ENCODE results near the gene ZFAND3. TPM values are rescaled to one million over a fixed set of nuclear protein-coding genes. Genes with fewer than 3 reads are reported as not detected.

ZFAND3 gene
- total and polyA plus RNA-seq, 2 donors (not counting 3 experiments of a cell fraction or from before 2014, with no cell fraction given) = 15.4 to 54.2 TPM

- CTCF ChIA-PET = no interaction called here
- intact Hi-C loops (cut with micrococcal nuclease) = no loop called here
Measured at GRCh38 chr6:38183856-38184584, 364.5 kb downstream of the ZFAND3 start.

More at GRCh38 chr6:38183856-38184584, 364.5 kb downstream of the ZFAND3 start:
- TF ChIP-seq POLR2A (IDR thresholded peaks at IDR 0.05; ENCODE audit: low read depth, low read length) = no peak
- TF ChIP-seq MYC (IDR thresholded peaks at IDR 0.05; ENCODE audit: low read depth, low read length) = no peak
- TF ChIP-seq MAX (IDR thresholded peaks at IDR 0.05; ENCODE audit: insufficient read depth, insufficient read length) = no peak
- no peak for TF ChIP-seq FOS (IDR thresholded peaks at IDR 0.05; ENCODE audit: borderline replicate concordance, insufficient read depth, low read length)
- TF ChIP-seq POLR2AphosphoS5 (IDR thresholded peaks at IDR 0.05; ENCODE audit: insufficient read depth, low read depth, low read length) = no peak
- no peak for TF ChIP-seq CTCF (IDR thresholded peaks at IDR 0.05; ENCODE audit: extremely low read depth in 1 of 2, insufficient read depth in 1 of 2, low read depth in 1 of 2, low read length in 2 of 2)
- no peak for TF ChIP-seq GATA2 (IDR thresholded peaks at IDR 0.05; ENCODE audit: insufficient read depth, insufficient read length, low read depth, low read length)
- no peak for TF ChIP-seq JUN (IDR thresholded peaks at IDR 0.05; ENCODE audit: borderline replicate concordance, insufficient read depth, insufficient read length, low read depth)
- no peak for TF ChIP-seq EZH2 (IDR thresholded peaks at IDR 0.05; ENCODE audit: borderline replicate concordance, low read depth, low read length, severe bottlenecking)
- H3K36me3 ChIP-seq (ENCODE audit: control insufficient read depth in 2 of 2, extremely low read depth in 1 of 2, insufficient read depth in 2 of 2, low read length in 2 of 2) = no peaks in the 10 kb centered on the region
- H3K4me2 ChIP-seq (ENCODE audit: insufficient read depth, low read length) = no peak overlapping the region
- no peaks in the 10 kb centered on the region for H3K27me3 ChIP-seq (ENCODE audit: control insufficient read depth in 2 of 2, insufficient read depth in 2 of 2, low read length in 2 of 2)
- no TSS peak for BruUV-seq (replicated peaks)
- no peaks in the 10 kb centered on the region for H4K20me1 ChIP-seq (replicated peaks; ENCODE audit: control insufficient read depth, extremely low read depth, insufficient read depth, low read length)
- no peak overlapping the region for H3K9ac ChIP-seq (replicated peaks; ENCODE audit: extremely low read depth, insufficient read depth, low read length)
- no peaks in the 10 kb centered on the region for H3K4me1 ChIP-seq (ENCODE audit: control insufficient read depth, extremely low read depth, insufficient read depth, low read length)
- DNase-seq (ENCODE audit: low read depth, low spot score) (no peak), FAIRE-seq (no peak)
- H2AFZ ChIP-seq (ENCODE audit: low read depth, low read length) = no peak overlapping the region
- H3K9me1 ChIP-seq (replicated peaks; ENCODE audit: control insufficient read depth, extremely low read depth, insufficient read depth, low read length) = no peaks in the 10 kb centered on the region
- no peaks in the 10 kb centered on the region for H3K9me3 ChIP-seq (replicated peaks; ENCODE audit: control insufficient read depth, insufficient read depth, low read length)
- no peak overlapping the region for H3K27ac ChIP-seq (ENCODE audit: insufficient read depth, low read depth, low read length)
- dilution Hi-C loops (cut with MboI; ENCODE audit: extremely low pct_ligation_motif_present, low sequenced_read_pairs) = no loop called here
- H3K79me2 ChIP-seq (ENCODE audit: control insufficient read depth, insufficient read depth, low read length) = no peaks in the 10 kb centered on the region
- POLR2A ChIA-PET = no interaction called here
- no peak overlapping the region for H3K4me3 ChIP-seq (replicated peaks in 1 of 3; ENCODE audit: insufficient read depth in 1 of 3, low read depth in 1 of 3, low read length in 3 of 3)
